AG10803 (cell line): Measurements from ENCODE around the gene RXFP1.

ENCODE experiments used
- DNase-seq: peaks from one replicate; pipeline ENCODE4 v3.0.0; 2010; ENCODE audit warnings: low read depth
- H3K4me3 ChIP-seq: 2 replicates; pipeline ENCODE4 v1.5.1; 2011; ENCODE audit warnings: mild to moderate bottlenecking, low read length, control low read depth
- TF ChIP-seq, protein P1 (sequence below): conservative IDR thresholded peaks from 2 replicates; pipeline ENCODE4 v1.5.1; 2011; ENCODE audit warnings: mild to moderate bottlenecking, low read length, control low read depth, inconsistent platforms

RXFP1 gene

GRCh38 chr4:158571736-158572135 is 50.1 kb downstream of the RXFP1 start:
- H3K4me3 ChIP-seq, result no peak overlapping the region
- TF ChIP-seq, protein P1, sequence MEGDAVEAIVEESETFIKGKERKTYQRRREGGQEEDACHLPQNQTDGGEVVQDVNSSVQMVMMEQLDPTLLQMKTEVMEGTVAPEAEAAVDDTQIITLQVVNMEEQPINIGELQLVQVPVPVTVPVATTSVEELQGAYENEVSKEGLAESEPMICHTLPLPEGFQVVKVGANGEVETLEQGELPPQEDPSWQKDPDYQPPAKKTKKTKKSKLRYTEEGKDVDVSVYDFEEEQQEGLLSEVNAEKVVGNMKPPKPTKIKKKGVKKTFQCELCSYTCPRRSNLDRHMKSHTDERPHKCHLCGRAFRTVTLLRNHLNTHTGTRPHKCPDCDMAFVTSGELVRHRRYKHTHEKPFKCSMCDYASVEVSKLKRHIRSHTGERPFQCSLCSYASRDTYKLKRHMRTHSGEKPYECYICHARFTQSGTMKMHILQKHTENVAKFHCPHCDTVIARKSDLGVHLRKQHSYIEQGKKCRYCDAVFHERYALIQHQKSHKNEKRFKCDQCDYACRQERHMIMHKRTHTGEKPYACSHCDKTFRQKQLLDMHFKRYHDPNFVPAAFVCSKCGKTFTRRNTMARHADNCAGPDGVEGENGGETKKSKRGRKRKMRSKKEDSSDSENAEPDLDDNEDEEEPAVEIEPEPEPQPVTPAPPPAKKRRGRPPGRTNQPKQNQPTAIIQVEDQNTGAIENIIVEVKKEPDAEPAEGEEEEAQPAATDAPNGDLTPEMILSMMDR, result no peak
- no peak for DNase-seq

DNA sequence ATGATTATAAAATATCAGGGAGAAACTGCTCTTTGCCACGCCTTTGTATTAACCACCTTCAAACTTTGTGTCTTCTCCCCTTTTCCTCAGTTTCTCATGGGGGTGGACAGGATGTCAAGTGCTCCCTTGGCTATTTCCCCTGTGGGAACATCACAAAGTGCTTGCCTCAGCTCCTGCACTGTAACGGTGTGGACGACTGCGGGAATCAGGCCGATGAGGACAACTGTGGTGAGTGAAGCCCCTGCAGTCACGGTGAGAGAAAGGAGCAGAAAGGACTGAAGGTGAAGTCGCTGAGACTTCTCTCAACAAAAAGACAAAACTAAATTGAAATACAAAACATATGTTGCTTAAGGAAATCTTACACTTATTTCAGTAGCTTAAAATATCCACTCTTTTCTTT is 50.9 kb downstream of the RXFP1 start:
- H3K4me3 ChIP-seq, result no peak overlapping the region
- TF ChIP-seq, protein P1, result no peak
- no peak for DNase-seq

DNA sequence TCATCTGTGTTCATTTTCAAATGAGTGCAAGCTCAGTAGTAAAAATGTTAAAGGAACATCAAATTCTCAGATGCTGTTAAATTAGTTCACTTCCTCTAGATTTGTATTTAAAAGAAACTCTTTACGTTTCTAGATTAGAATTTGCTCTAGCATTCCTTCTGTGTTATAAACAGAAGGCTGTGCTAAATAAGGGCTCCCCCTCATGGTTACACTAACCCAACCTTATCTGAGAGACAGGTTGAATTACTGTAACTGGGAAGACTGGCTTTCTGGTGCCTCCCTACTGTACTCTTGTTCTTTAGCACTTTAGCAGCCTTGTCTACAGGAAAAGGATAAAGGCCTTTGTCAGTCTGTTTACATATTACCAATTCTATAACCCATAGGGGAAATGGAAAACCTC is 56.8 kb downstream of the RXFP1 start:
- DNase-seq, result peak; percentile 29
- no peak overlapping the region for H3K4me3 ChIP-seq
- TF ChIP-seq, protein P1, result peak; percentile 54

DNA sequence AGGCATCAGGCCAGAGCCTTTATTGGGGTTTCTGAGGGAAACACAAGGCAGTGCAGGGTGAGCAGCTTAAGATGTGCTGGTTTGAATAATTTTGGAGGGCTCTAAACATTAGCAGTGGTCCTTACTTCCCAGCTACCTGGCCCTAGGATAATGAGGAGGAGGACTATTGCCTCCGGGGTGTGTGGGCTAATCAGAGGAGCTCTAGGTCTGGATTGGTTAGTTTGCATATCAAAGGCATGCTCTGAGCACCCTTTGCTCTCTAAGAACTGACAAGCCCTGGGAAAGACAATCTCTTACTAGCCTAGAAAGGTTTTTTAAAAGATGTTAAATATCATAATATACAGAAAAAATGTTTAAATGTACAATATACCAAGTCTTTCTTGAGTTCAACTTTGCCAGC is 58.4 kb downstream of the RXFP1 start:
- DNase-seq, result no peak
- H3K4me3 ChIP-seq, result no peak overlapping the region
- TF ChIP-seq, protein P1, result no peak

- no peak overlapping the region for H3K4me3 ChIP-seq
- peak; percentile 4 for DNase-seq
- TF ChIP-seq, protein P1, result no peak
Measured at GRCh38 chr4:158581161-158581560, 59.5 kb downstream of the RXFP1 start.

- H3K4me3 ChIP-seq, result no peak overlapping the region
- TF ChIP-seq, protein P1, result no peak
- no peak for DNase-seq
Measured at GRCh38 chr4:158586881-158587280, 65.2 kb downstream of the RXFP1 start.

GRCh38 chr4:158588285-158588684 is 66.6 kb downstream of the RXFP1 start:
- no peak for DNase-seq
- no peak overlapping the region for H3K4me3 ChIP-seq
- TF ChIP-seq, protein P1, result no peak
